Naive thymus-derived CD4-positive, alpha-beta T cell (primary cell): ENCODE results near the gene MEP1A. TPM values are rescaled to one million over a fixed set of nuclear protein-coding genes. Genes with fewer than 3 reads are reported as not detected.
A peak's percentile ranks its signal among the peaks of the same experiment; 100 is the strongest.

ENCODE experiments used
- ATAC-seq: fragments of 150-1000 bp; cut with Tn5 transposase; 2 replicates; pipeline ENCODE4 v1.10.0; 2021; ENCODE audit warnings: mild to moderate bottlenecking, moderate library complexity
- CTCF ChIA-PET: fragments of 350-600 bp; sonication (Branson Sonifier 250); formaldehyde crosslinking; loops from one replicate; lab custom pipeline; 2021; ENCODE audit warnings: antibody characterized with exemption; lab: Charles Lee
- POLR2A ChIA-PET: fragments of 350-600 bp; sonication (Branson Sonifier 250); formaldehyde crosslinking; loops from one replicate; lab custom pipeline; 2021; ENCODE audit warnings: antibody characterized with exemption, inconsistent platforms; lab: Charles Lee
- DNase-seq, 9 donors: peaks; one replicate each; pipeline versions ENCODE4 v3.0.0 to v3.0.0-alpha.2; 2020 to 2022; ENCODE audit warnings: mixed read lengths in 1 of 9
- H3K27ac ChIP-seq: one replicate; pipeline ENCODE4 v1.7.0; 2013; ENCODE audit warnings: mild to moderate bottlenecking, low read depth, low read length, moderate library complexity
- H3K27me3 ChIP-seq, 2 donors: one replicate each; pipeline ENCODE4 v1.7.0; 2013; ENCODE audit warnings: low read length in 2 of 2, mild to moderate bottlenecking in 2 of 2, moderate library complexity in 2 of 2; ENCODE audit not compliant: control insufficient read depth in 2 of 2, insufficient read depth in 2 of 2
- H3K36me3 ChIP-seq, 3 experiments: 1 replicate in 2 of 3; 2 replicates in 1 of 3; pipeline ENCODE4 v1.7.0; 2013; ENCODE audit warnings: low read length in 3 of 3, mild to moderate bottlenecking in 3 of 3, moderate library complexity in 1 of 3; ENCODE audit not compliant: insufficient read depth in 3 of 3, control insufficient read depth in 2 of 3
- H3K4me1 ChIP-seq, 2 donors: one replicate each; pipeline ENCODE4 v1.7.0; 2013; ENCODE audit warnings: low read length in 2 of 2, mild to moderate bottlenecking in 2 of 2, moderate library complexity in 1 of 2; ENCODE audit not compliant: control insufficient read depth in 2 of 2, insufficient read depth in 2 of 2
- H3K4me3 ChIP-seq: 2 replicates; pipeline ENCODE4 v1.7.0; 2013; ENCODE audit warnings: mild to moderate bottlenecking, low read length
- H3K9me3 ChIP-seq, 3 experiments: 1 replicate in 2 of 3; 2 replicates in 1 of 3; pipeline ENCODE4 v1.7.0; 2013; ENCODE audit warnings: low read length in 3 of 3; ENCODE audit not compliant: control insufficient read depth in 2 of 3
- H3K27ac Mint-ChIP-seq, 9 donors: one replicate each; pipeline ENCODE4 v1.8.0; 2020 to 2022; ENCODE audit warnings: mixed read lengths in 9 of 9, mild to moderate bottlenecking in 8 of 9, moderate library complexity in 5 of 9, inconsistent platforms in 2 of 9
- H3K27me3 Mint-ChIP-seq, 5 donors: one replicate each; pipeline ENCODE4 v1.8.0; 2021 to 2022; ENCODE audit warnings: mixed read lengths in 5 of 5, mild to moderate bottlenecking in 1 of 5
- H3K36me3 Mint-ChIP-seq, 5 donors: one replicate each; pipeline ENCODE4 v1.8.0; 2020 to 2022; ENCODE audit warnings: mixed read lengths in 5 of 5, mild to moderate bottlenecking in 3 of 5, inconsistent platforms in 1 of 5
- H3K4me1 Mint-ChIP-seq, 7 donors: one replicate each; pipeline ENCODE4 v1.8.0; 2020 to 2022; ENCODE audit warnings: mixed read lengths in 7 of 7, mild to moderate bottlenecking in 3 of 7, inconsistent platforms in 1 of 7
- H3K4me3 Mint-ChIP-seq, 10 donors: one replicate each; pipeline ENCODE4 v1.8.0; 2020 to 2022; ENCODE audit warnings: mild to moderate bottlenecking in 10 of 10, mixed read lengths in 10 of 10, moderate library complexity in 6 of 10, inconsistent platforms in 2 of 10
- H3K9me3 Mint-ChIP-seq, 11 donors: one replicate each; pipeline ENCODE4 v1.8.0; 2020 to 2022; ENCODE audit warnings: mixed read lengths in 11 of 11, mild to moderate bottlenecking in 4 of 11, inconsistent platforms in 1 of 11, moderate library complexity in 1 of 11
- intact Hi-C, 2 donors: fragments of 100-400 bp; cut with micrococcal nuclease; formaldehyde crosslinking; loops; one replicate each; pipeline ENCODE4 v1.15.1; 2023
- polyA plus RNA-seq, 2 donors: library from polyadenylated mRNA; unstranded; fragments of 300-500 nt; fragmentation: Illumina TruSeq; gene quantifications; one replicate each; pipeline ENCODE4 v1.2.3, GENCODE V29; 2021
- total RNA-seq, 6 experiments: library from RNA in 5 of 6; stranded (reverse) in 5 of 6; gene quantifications; 1 replicate in 5 of 6; 2 replicates in 1 of 6; pipeline ENCODE4 v1.2.3 and lab custom pipeline; 2021 to 2026

Gene MEP1A
- total and polyA plus RNA-seq, 7 experiments from 2014 or later: not detected

DNA sequence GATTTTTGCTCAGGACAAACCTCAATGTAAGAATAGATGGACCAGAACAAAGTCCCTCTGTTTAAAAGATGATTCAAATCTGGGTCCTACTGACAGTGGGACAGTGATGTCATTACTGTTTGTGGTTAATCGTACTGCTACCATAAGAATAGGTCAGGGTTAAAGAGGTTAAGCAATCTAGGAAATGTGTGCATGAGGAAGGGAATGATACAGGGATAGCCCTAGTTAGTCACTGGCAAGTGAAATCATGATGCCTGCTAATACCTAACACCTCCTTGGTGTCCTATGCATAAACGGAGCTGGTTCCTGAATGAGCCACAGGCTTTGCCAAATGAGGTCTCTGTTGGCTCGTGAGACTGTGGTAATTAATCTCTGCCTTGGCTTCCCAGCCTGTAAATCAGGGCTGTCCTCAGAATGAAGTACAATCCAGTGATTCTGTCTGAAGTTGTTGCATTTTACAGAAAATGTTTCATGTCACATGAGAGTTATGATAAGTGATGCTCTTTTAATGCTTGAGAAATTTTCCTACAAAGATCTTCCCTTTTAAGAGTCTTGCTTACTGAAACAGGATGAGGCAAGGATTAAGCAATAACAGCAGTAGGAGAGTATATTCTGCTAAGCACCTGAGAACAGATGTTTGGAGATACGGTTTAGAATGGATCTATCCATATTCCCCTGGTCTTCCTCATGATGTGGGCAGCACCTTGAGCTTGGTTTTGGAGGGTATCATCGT is 3.8 kb downstream of the MEP1A start:
- Mint-ChIP-seq H3K27me3 (peaks cover 0 to 20% (median 13%) of the 10 kb centered on the region in 5 donors), H3K4me3 (no peak overlapping the region), H3K9me3 (no peaks in the 10 kb centered on the region), H3K36me3 (no peaks in the 10 kb centered on the region), H3K4me1 (no peaks in the 10 kb centered on the region), H3K27ac (no peak overlapping the region)
- Histone ChIP-seq H3K4me3 (no peak overlapping the region), H3K36me3 (no peaks in the 10 kb centered on the region), H3K27me3 (no peaks in the 10 kb centered on the region), H3K9me3 (no peaks in the 10 kb centered on the region), H3K27ac (no peak overlapping the region), H3K4me1 (no peaks in the 10 kb centered on the region)
- ChIA-PET CTCF (no interaction called here), POLR2A (no interaction called here)
- peak; percentile 29 for ATAC-seq
- no peak for DNase-seq
- intact Hi-C loops: no loop called here

DNA sequence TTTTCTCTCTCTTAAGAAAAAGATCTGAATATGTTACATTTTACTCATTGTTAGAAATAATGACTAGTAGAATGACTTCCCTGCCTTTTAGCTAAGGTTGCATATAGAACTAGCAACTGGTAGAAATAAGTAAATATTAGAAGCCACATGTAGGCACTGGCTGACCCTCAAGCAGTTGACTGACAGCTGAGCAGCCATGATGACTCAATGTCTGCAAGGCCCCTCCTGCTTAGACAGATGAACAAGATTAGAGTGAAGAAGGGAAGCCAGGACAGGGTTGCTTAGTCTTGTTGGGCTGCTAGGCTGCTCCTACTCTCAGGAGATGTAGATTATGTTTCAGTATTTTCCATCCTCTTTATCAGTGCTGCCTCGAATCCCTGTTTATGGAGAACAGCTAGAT is 6.5 kb downstream of the MEP1A start:
- H3K4me1 Mint-ChIP-seq: no peaks in the 10 kb centered on the region
- Histone ChIP-seq H3K27ac (no peak overlapping the region), H3K4me1 (no peaks in the 10 kb centered on the region), H3K36me3 (no peaks in the 10 kb centered on the region), H3K27me3 (no peaks in the 10 kb centered on the region), H3K4me3 (no peak overlapping the region), H3K9me3 (no peaks in the 10 kb centered on the region)
- intact Hi-C loops: no loop called here
- peak overlapping the region in 1 of 9 donors; percentile 42 for H3K27ac Mint-ChIP-seq
- ATAC-seq: no peak
- DNase-seq: no peak
- ChIA-PET CTCF (interaction anchor here (0.6 kb wide), 1 partner anchor 244 kb away, joined by 3 read pairs; no protein-coding TSS in a partner anchor), POLR2A (no interaction called here)
- H3K27me3 Mint-ChIP-seq: peaks cover 2 to 25% (median 17%) of the 10 kb centered on the region in 5 donors
- H3K36me3 Mint-ChIP-seq: no peaks in the 10 kb centered on the region
- H3K4me3 Mint-ChIP-seq: no peak overlapping the region
- no peaks in the 10 kb centered on the region for H3K9me3 Mint-ChIP-seq

DNA sequence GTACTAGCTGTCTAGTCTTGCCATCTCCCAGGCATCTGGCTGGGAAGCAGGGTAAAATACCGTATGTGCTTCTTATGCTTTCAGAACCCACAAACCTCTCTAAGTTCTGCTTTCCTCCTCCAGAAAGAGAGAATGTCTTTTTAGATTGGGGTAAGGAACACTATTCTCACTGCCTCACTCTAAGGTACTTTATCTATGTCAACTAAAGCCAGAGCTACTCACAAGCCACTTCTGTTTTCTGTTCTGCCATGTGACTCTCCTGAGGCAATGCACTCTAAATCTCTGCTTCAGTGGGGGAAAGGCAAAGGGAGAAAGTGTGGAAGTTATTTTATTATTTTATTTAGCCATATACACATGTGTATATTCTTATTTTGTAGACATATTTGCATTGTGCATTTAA is 15.6 kb downstream of the MEP1A start:
- H3K27ac ChIP-seq: no peak overlapping the region
- Mint-ChIP-seq H3K4me3 (no peak overlapping the region), H3K9me3 (peaks cover 0 to 11% (median 0%) of the 10 kb centered on the region in 11 donors), H3K27me3 (peaks cover 7 to 60% (median 41%) of the 10 kb centered on the region in 5 donors), H3K27ac (no peak overlapping the region), H3K4me1 (no peaks in the 10 kb centered on the region), H3K36me3 (no peaks in the 10 kb centered on the region)
- intact Hi-C loops: no loop called here
- ChIA-PET POLR2A (no interaction called here), CTCF (no interaction called here)
- no peak overlapping the region for H3K4me3 ChIP-seq
- peaks cover 0 to 5% of the 10 kb centered on the region in 2 donors for H3K27me3 ChIP-seq
- ATAC-seq (no peak), DNase-seq (no peak)
- no peaks in the 10 kb centered on the region for H3K9me3 ChIP-seq
- no peaks in the 10 kb centered on the region for H3K4me1 ChIP-seq
- H3K36me3 ChIP-seq: no peaks in the 10 kb centered on the region

DNA sequence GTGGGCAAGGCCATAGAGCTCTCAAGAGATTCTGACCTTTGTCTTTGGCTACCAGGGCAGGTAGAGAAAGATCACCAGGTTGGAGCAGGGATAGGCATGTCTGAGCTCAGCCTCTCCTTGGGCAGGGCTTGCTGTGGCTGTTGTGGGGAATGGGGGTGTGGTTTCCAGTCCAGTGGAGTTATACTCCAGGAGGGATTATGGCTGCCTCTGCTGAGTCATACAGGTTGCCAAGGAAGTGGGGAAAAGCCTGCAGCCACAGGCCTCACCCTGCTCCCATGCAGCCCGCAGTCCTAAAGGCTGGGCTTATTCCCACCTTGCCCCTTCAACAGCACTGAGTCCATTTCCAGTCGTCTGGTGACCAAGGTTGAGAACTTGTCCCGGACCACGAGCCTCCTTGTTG is 21.9 kb downstream of the MEP1A start:
- intact Hi-C loops: no loop called here
- no peak for ATAC-seq
- ChIA-PET POLR2A (no interaction called here), CTCF (interaction anchor here (0.6 kb wide), 1 partner anchor 213 kb away, joined by 3 read pairs; no protein-coding TSS in a partner anchor)
- Histone ChIP-seq H3K27me3 (no peaks in the 10 kb centered on the region), H3K4me1 (no peaks in the 10 kb centered on the region), H3K9me3 (no peaks in the 10 kb centered on the region), H3K4me3 (no peak overlapping the region), H3K27ac (no peak overlapping the region), H3K36me3 (no peaks in the 10 kb centered on the region)
- Mint-ChIP-seq H3K27me3 (peaks cover 0 to 50% (median 32%) of the 10 kb centered on the region in 5 donors), H3K27ac (no peak overlapping the region), H3K4me1 (no peaks in the 10 kb centered on the region), H3K9me3 (peaks cover 0 to 11% (median 3%) of the 10 kb centered on the region in 11 donors), H3K4me3 (no peak overlapping the region), H3K36me3 (peaks cover 0 to 7% (median 0%) of the 10 kb centered on the region in 5 donors)
- DNase-seq: no peak

DNA sequence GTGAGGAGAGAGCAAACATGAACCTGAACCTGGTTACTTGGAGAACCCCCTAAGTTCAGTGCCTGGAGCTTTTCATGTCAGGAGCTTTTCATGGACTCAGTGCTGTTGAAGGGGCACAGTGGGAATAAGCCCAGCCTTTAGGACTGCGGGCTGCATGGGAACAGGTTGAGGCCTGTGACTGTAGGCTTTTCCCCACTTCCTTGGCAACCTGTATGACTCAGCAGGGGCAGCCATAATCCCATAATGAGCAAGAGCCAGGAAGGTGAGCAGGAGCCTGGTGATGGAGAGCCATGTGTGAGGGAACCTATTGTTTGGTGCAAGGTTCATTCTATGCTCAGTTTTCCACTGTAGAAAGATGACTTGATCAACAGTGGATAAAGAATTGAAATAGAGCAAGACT is 23.4 kb downstream of the MEP1A start:
- H3K4me1 ChIP-seq: no peaks in the 10 kb centered on the region
- no peak overlapping the region for H3K27ac ChIP-seq
- Mint-ChIP-seq H3K27me3 (peaks cover 0 to 41% (median 25%) of the 10 kb centered on the region in 5 donors), H3K4me3 (no peak overlapping the region), H3K36me3 (peaks cover 0 to 7% (median 0%) of the 10 kb centered on the region in 5 donors), H3K27ac (no peak overlapping the region), H3K9me3 (peaks cover 0 to 8% (median 2%) of the 10 kb centered on the region in 11 donors), H3K4me1 (no peaks in the 10 kb centered on the region)
- no peak overlapping the region for H3K4me3 ChIP-seq
- H3K27me3 ChIP-seq: no peaks in the 10 kb centered on the region
- POLR2A ChIA-PET: no interaction called here
- no peak for DNase-seq
- intact Hi-C loops: no loop called here
- CTCF ChIA-PET: no interaction called here
- H3K9me3 ChIP-seq: no peaks in the 10 kb centered on the region
- H3K36me3 ChIP-seq: no peaks in the 10 kb centered on the region
- ATAC-seq: no peak

DNA sequence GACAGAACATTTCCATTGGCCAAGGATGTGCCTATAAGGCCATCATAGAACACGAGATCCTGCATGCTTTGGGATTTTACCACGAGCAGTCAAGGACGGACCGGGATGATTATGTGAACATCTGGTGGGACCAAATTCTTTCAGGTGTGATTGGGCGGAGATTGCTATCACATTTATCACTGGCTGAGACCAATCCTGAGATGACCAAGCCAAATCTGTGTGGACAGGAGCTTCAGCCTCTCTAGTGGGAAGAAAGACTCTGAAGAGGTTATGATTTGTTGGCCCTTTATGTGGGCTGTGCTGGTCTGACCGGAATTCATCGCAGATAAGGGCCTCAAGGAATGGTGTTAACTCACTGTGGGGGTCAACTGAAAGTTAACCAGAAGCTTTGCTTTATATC is 26.4 kb downstream of the MEP1A start:
- ChIA-PET POLR2A (no interaction called here), CTCF (no interaction called here)
- no peak for ATAC-seq
- peaks cover 0 to 27% (median 9%) of the 10 kb centered on the region in 5 donors for H3K27me3 Mint-ChIP-seq
- H3K9me3 Mint-ChIP-seq: peaks cover 0 to 6% (median 0%) of the 10 kb centered on the region in 11 donors
- no peaks in the 10 kb centered on the region for H3K9me3 ChIP-seq
- H3K4me1 ChIP-seq: no peaks in the 10 kb centered on the region
- H3K27me3 ChIP-seq: no peaks in the 10 kb centered on the region
- intact Hi-C loops: no loop called here
- no peak for DNase-seq
- H3K4me3 ChIP-seq: no peak overlapping the region
- no peak overlapping the region for H3K27ac Mint-ChIP-seq
- no peak overlapping the region for H3K27ac ChIP-seq
- no peaks in the 10 kb centered on the region for H3K36me3 ChIP-seq
- peaks cover 0 to 1% (median 0%) of the 10 kb centered on the region in 7 donors for H3K4me1 Mint-ChIP-seq
- H3K36me3 Mint-ChIP-seq: peaks cover 0 to 3% (median 0%) of the 10 kb centered on the region in 5 donors
- H3K4me3 Mint-ChIP-seq: no peak overlapping the region

DNA sequence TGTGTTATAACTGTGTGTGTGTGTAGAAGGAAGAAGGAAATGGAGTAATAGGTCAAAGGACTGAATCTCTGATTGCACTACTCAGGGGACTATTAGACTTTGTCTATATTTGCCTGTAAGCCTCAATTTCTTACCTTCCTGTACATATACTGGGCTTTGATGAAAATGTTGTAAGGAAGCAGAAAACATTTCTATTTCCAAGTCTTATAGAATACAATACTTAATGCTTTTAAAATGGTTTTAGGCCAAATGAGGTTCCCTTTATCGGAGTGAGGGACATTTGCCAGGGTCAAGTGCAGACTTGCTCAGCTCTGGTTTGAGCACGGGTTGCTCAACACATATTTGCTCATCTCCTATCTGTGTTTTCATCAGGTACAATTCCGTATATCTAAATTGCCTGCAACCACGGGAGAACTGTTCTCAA is 28.3 kb downstream of the MEP1A start:
- intact Hi-C loops: no loop called here
- no peaks in the 10 kb centered on the region for H3K9me3 Mint-ChIP-seq
- H3K4me3 ChIP-seq: no peak overlapping the region
- H3K27ac ChIP-seq: no peak overlapping the region
- no peaks in the 10 kb centered on the region for H3K36me3 ChIP-seq
- no peak overlapping the region for H3K27ac Mint-ChIP-seq
- ChIA-PET POLR2A (no interaction called here), CTCF (no interaction called here)
- H3K27me3 Mint-ChIP-seq: peaks cover 0 to 17% (median 4%) of the 10 kb centered on the region in 5 donors
- H3K27me3 ChIP-seq: no peaks in the 10 kb centered on the region
- H3K9me3 ChIP-seq: no peaks in the 10 kb centered on the region
- no peak overlapping the region for H3K4me3 Mint-ChIP-seq
- DNase-seq (no peak), ATAC-seq (no peak)
- H3K4me1 Mint-ChIP-seq: peaks cover 0 to 1% (median 0%) of the 10 kb centered on the region in 7 donors
- no peaks in the 10 kb centered on the region for H3K36me3 Mint-ChIP-seq
- no peaks in the 10 kb centered on the region for H3K4me1 ChIP-seq
